HepG2 (cell line): ENCODE measurements around the gene CCM2. TPM values are rescaled to one million over a fixed set of nuclear protein-coding genes. Genes with fewer than 3 reads are reported as not detected.

Experiments
- ATAC-seq: fragments of 200-7000 bp; cut with Tn5 transposase; 3 replicates; pipeline ENCODE4 v1.9.1; 2020; ENCODE audit warnings: mild to moderate bottlenecking, moderate library complexity
- BruUV-seq: library from RNA; stranded (reverse); fragments of 400-500 nt; replicated peaks from 2 replicates; lab custom pipeline; 2021; lab: Mats Ljungman, UMichigan
- CTCF ChIA-PET: fragments of 300-600 bp; formaldehyde crosslinking; extraction: SDS; loops from one replicate; lab custom pipeline; 2021; ENCODE audit warnings: low total read pairs, inconsistent platforms, low intra/inter-chr PET ratio; lab: Yijun Ruan, JAX
- POLR2A ChIA-PET: fragments of 350-600 bp; sonication (Branson Sonifier 250); formaldehyde crosslinking; loops from one replicate; lab custom pipeline; 2020; ENCODE audit warnings: antibody characterized with exemption, inconsistent platforms; lab: Yijun Ruan, JAX
- DNase-seq: peaks from one replicate; pipeline ENCODE4 v3.0.0-alpha.2; 2015; ENCODE audit warnings: low spot score
- FAIRE-seq: peaks from 3 replicates; lab custom pipeline; 2011; peaks lifted over from hg19 to GRCh38; lab: Jason Lieb, UNC
- H2AFZ ChIP-seq: one replicate; pipeline ENCODE4 v1.6.1; 2011; ENCODE audit warnings: low read length, inconsistent platforms
- H3K27ac ChIP-seq: fragments of 300-600 bp; 3 replicates; pipeline ENCODE4 v1.8.0; 2011; ENCODE audit warnings: mixed run types, mild to moderate bottlenecking, mixed read lengths, low read length, inconsistent platforms; ENCODE audit not compliant: insufficient read depth; ENCODE audit errors: extremely low read length
- H3K27me3 ChIP-seq, 2 experiments: fragments of 200-600 bp in 1 of 2; 2 replicates in 1 of 2; 3 replicates in 1 of 2; pipeline versions ENCODE4 v1.6.0 to v1.8.0; 2011; ENCODE audit warnings: low read length in 2 of 2, mild to moderate bottlenecking in 2 of 2, moderate library complexity in 2 of 2, inconsistent platforms in 1 of 2; ENCODE audit not compliant: insufficient read depth in 2 of 2, control insufficient read depth in 1 of 2
- H3K36me3 ChIP-seq, 2 experiments: fragments of 200-600 bp in 1 of 2; replicated peaks in 1 of 2; 2 replicates in 1 of 2; 3 replicates in 1 of 2; pipeline versions ENCODE4 v1.5.1 to v1.8.0; 2011; ENCODE audit warnings: low read length in 2 of 2, inconsistent platforms in 1 of 2; ENCODE audit not compliant: insufficient read depth in 2 of 2, control insufficient read depth in 1 of 2
- H3K4me1 ChIP-seq: 2 replicates; pipeline ENCODE4 v1.5.1; 2012; ENCODE audit warnings: low read length, inconsistent platforms; ENCODE audit not compliant: insufficient read depth
- H3K4me2 ChIP-seq: 2 replicates; pipeline ENCODE4 v1.6.0; 2011; ENCODE audit warnings: low read depth, low read length, inconsistent platforms
- H3K4me3 ChIP-seq, 3 experiments: fragments of 200-600 bp in 1 of 3; sonication (generic), shearing (Covaris generic) in 1 of 3; replicated peaks in 1 of 3; 2 replicates each; pipeline ENCODE4 v1.5.1; 2011 to 2016; ENCODE audit warnings: low read length in 3 of 3, inconsistent platforms in 2 of 3, low read depth in 2 of 3, mild to moderate bottlenecking in 2 of 3, control low read depth in 1 of 3, mixed read lengths in 1 of 3; ENCODE audit not compliant: insufficient read depth in 1 of 3
- H3K79me2 ChIP-seq: one replicate; pipeline ENCODE4 v1.6.1; 2011; ENCODE audit warnings: low read length, inconsistent platforms; ENCODE audit not compliant: insufficient read depth
- H3K9ac ChIP-seq: 2 replicates; pipeline ENCODE4 v1.6.0; 2011; ENCODE audit warnings: mild to moderate bottlenecking, low read depth, low read length, inconsistent platforms; ENCODE audit not compliant: insufficient read depth
- H3K9me3 ChIP-seq: 2 replicates; pipeline ENCODE4 v1.5.1; 2012; ENCODE audit warnings: mild to moderate bottlenecking, low read length
- H4K20me1 ChIP-seq: 2 replicates; pipeline ENCODE4 v1.6.0; 2011; ENCODE audit warnings: inconsistent platforms, mild to moderate bottlenecking, low read length, moderate library complexity; ENCODE audit not compliant: insufficient read depth
- MXD4 ChIP-seq: IDR thresholded peaks from 2 replicates; pipeline ENCODE4 v1.6.1; 2016; ENCODE audit warnings: mild to moderate bottlenecking, missing biosample characterization, missing genetic modification reagents
- SALL1 ChIP-seq: sonication (generic); formaldehyde crosslinking; IDR thresholded peaks from 2 replicates; pipeline ENCODE4 v1.8.0; 2022; ENCODE audit warnings: mild to moderate bottlenecking, missing genetic modification reagents
- ZNF777 ChIP-seq: sonication (generic); formaldehyde crosslinking; IDR thresholded peaks from 2 replicates; pipeline ENCODE4 v1.4.0; 2020; ENCODE audit warnings: missing genetic modification reagents
- WGBS: methylation state at CpG from one replicate; pipeline ENCODE4 v1.1.6; 2017; ENCODE audit warnings: low lambda C conversion rate; 5-methylcytosine and 5-hydroxymethylcytosine counted together
- in situ Hi-C: cut with HindIII; loops from 2 replicates; pipeline ENCODE4 v1.10.0; 2017; ENCODE audit warnings: low pct_unique_long_range_greater_than_20kb; ENCODE audit not compliant: extremely low pct_ligation_motif_present
- intact Hi-C: fragments of 100-400 bp; cut with micrococcal nuclease; formaldehyde crosslinking; loops from one replicate; pipeline ENCODE4 v1.10.0; 2022; ENCODE audit not compliant: unreplicated experiment
- polyA plus RNA-seq, 8 experiments: library from polyadenylated mRNA; depleted of rRNA in 3 of 8; stranded (reverse) in 7 of 8; unstranded in 1 of 8; fragments of >200 nt; fragmentation: Illumina TruSeq in 4 of 8; extraction: Trizol in 4 of 8; gene quantifications; 2 replicates each; pipeline versions ENCODE4 v1.2.1 to v1.2.3, GENCODE V29; 2011 to 2016; ENCODE audit warnings: low read depth in 4 of 8, missing spikeins in 1 of 8, mixed read lengths in 1 of 8; ENCODE audit not compliant: insufficient read depth in 1 of 8
- total RNA-seq, 5 experiments: library from RNA; depleted of rRNA; stranded (reverse); fragments of >200 nt; fragmentation: Illumina TruSeq; extraction: Trizol; gene quantifications; 2 replicates each; pipeline ENCODE4 v1.2.3, GENCODE V29; 2016; ENCODE audit warnings: low read depth in 1 of 5
- TF ChIP-seq, protein P1 (sequence below): sonication (generic); formaldehyde crosslinking; IDR thresholded peaks from 2 replicates; pipeline ENCODE4 v1.5.0; 2020; ENCODE audit warnings: missing genetic modification reagents
- TF ChIP-seq, protein P2 (sequence below): sonication (generic); formaldehyde crosslinking; IDR thresholded peaks from 2 replicates; pipeline ENCODE4 v1.5.0; 2020; ENCODE audit warnings: missing genetic modification reagents, mild to moderate bottlenecking, borderline replicate concordance
- TF ChIP-seq, protein P3 (sequence below): sonication (generic); formaldehyde crosslinking; IDR thresholded peaks from 2 replicates; pipeline ENCODE4 v1.8.1; 2022; ENCODE audit warnings: mild to moderate bottlenecking, missing genetic modification reagents

The CCM2 gene
- total and polyA plus RNA-seq, 2 of the 13 experiments (the other 11 are each of a cell fraction or from before 2014, with no cell fraction given) = 13.7 to 15.8 TPM

GRCh38 chr7:45035371-45035770 is 35.4 kb downstream of the CCM2 start (continued):
- TF ChIP-seq, protein P1, sequence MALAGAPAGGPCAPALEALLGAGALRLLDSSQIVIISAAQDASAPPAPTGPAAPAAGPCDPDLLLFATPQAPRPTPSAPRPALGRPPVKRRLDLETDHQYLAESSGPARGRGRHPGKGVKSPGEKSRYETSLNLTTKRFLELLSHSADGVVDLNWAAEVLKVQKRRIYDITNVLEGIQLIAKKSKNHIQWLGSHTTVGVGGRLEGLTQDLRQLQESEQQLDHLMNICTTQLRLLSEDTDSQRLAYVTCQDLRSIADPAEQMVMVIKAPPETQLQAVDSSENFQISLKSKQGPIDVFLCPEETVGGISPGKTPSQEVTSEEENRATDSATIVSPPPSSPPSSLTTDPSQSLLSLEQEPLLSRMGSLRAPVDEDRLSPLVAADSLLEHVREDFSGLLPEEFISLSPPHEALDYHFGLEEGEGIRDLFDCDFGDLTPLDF (CRISPR knock-in tag) = no peak
- TF ChIP-seq, protein P2, sequence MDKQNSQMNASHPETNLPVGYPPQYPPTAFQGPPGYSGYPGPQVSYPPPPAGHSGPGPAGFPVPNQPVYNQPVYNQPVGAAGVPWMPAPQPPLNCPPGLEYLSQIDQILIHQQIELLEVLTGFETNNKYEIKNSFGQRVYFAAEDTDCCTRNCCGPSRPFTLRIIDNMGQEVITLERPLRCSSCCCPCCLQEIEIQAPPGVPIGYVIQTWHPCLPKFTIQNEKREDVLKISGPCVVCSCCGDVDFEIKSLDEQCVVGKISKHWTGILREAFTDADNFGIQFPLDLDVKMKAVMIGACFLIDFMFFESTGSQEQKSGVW (CRISPR knock-in tag) = no peak
- no peak for TF ChIP-seq MXD4 (CRISPR knock-in tag)
- TF ChIP-seq, protein P3, sequence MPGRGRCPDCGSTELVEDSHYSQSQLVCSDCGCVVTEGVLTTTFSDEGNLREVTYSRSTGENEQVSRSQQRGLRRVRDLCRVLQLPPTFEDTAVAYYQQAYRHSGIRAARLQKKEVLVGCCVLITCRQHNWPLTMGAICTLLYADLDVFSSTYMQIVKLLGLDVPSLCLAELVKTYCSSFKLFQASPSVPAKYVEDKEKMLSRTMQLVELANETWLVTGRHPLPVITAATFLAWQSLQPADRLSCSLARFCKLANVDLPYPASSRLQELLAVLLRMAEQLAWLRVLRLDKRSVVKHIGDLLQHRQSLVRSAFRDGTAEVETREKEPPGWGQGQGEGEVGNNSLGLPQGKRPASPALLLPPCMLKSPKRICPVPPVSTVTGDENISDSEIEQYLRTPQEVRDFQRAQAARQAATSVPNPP = no peak

- Histone ChIP-seq H3K9me3 (no peaks in the 10 kb centered on the region), H3K9ac (no peak overlapping the region; the same call in 1 of the 2 replicates), H3K27ac (peak overlapping the region; percentile 71), H4K20me1 (no peaks in the 10 kb centered on the region), H3K4me3 (peak overlapping the region in 2 of 3 experiments; percentile 33 to 47; a peak in 4 of 6 replicates), H3K27me3 (no peaks in the 10 kb centered on the region), H3K4me1 (peaks cover 70% of the 10 kb centered on the region), H2AFZ (no peak overlapping the region), H3K36me3 (no peaks in the 10 kb centered on the region), H3K4me2 (peak overlapping the region; percentile 85), H3K79me2 (peaks cover 12% of the 10 kb centered on the region)
- ATAC-seq (peak; percentile 42), DNase-seq (no peak), FAIRE-seq (no peak)
- BruUV-seq = no TSS peak
- intact Hi-C loops (no loop called here), in situ Hi-C loops (no loop called here)
- 46% methylated on average over 6 of the region's 6 CpGs for WGBS
- TF ChIP-seq SALL1 = peak; percentile 19
- TF ChIP-seq ZNF777 (CRISPR knock-in tag) = no peak
- ChIA-PET CTCF (no interaction called here), POLR2A (interaction anchor here (1.1 to 1.8 kb wide), 3 partner anchors 9 to 63 kb away, joined by 3 to 9 read pairs (median 3); no protein-coding TSS in a partner anchor)
Measured at GRCh38 chr7:45035893-45036292, 35.9 kb downstream of the CCM2 start.
